HG03457 (cell line): Measurements from ENCODE around the gene AMDHD2.

Source experiments
- ATAC-seq: cut with Tn5 transposase; IDR thresholded peaks from one replicate; pipeline ENCODE4 v1.9.1; 2021; ENCODE audit warnings: moderate number of reproducible peaks; ENCODE audit not compliant: unreplicated experiment

AMDHD2 gene

GRCh38 chr16:2498531-2499253 is 21.5 kb upstream of the AMDHD2 start:
- no peak for ATAC-seq

GRCh38 chr16:2499454-2499853 is 20.7 kb upstream of the AMDHD2 start:
- no peak for ATAC-seq

- ATAC-seq, result no peak
These were observed 20.2 kb upstream of the AMDHD2 start for GRCh38 chr16:2499890-2500429.

- no peak for ATAC-seq
These were observed 19.7 kb upstream of the AMDHD2 start for GRCh38 chr16:2500430-2500917.

DNA sequence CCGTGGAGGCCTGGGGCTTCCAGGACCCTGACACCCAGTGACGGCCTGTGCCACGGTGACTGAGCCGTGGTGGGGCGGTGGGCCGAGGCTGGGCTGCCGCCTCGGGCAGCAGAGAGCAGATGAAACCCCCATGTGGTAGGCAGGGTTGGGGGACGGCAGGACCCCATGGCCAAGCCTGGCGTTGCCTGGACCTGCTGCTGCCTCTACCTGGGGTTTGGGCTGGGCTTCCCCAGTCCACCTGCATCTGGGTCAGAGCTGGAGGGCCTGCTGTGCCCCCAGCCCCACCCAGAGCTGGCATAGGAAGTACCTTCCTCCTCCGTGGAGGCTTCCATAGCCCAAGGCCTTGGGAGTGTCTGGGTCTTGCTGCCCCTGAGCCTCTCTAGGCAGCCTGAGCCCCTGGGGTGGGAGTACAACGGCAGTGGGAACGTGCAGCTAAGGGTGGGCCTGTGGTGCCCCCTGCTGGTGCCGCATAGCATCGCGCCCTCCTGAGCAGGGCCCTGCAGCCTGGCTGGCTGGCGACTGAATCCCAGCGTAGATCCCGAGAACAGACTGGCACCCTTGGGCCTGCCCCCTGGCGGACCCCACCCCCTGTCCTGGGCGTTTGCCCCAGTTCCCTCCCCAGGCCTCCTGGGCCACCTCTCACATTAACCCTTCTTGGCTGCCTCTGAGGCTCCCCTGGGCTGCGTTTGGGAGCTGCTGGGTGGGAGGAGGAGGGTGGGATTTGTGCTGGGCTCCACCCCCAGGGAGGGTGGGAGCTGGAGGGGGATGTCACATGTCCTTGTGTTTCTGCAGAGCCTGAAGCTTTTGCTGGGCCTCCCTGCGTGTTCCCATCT is 19.0 kb upstream of the AMDHD2 start:
- ATAC-seq, result no peak

GRCh38 chr16:2501946-2502895 is 17.9 kb upstream of the AMDHD2 start:
- no peak for ATAC-seq

DNA sequence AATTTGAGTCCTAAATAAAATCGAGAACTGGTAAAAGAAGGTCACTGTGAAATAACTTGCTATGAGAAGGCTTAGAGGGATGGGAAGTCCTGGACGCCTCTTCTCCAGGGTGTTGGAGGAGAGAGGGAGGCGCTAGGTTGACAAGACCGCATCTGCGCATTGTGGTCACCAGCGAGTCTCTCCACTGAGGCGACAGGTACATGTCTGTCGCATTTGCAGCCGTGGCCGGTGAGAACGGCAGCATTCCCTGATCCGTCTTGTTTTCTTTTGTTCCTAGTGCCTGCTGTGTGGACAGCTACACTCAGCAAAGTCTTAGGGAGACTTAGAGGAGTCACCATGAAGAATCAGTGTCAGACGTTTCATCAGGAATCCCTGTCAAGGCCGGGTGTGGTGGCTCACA is 14.5 kb upstream of the AMDHD2 start:
- no peak for ATAC-seq

GRCh38 chr16:2507052-2507659 is 13.0 kb upstream of the AMDHD2 start:
- peak; percentile 39 for ATAC-seq

GRCh38 chr16:2507665-2508064 is 12.5 kb upstream of the AMDHD2 start:
- ATAC-seq, result no peak

DNA sequence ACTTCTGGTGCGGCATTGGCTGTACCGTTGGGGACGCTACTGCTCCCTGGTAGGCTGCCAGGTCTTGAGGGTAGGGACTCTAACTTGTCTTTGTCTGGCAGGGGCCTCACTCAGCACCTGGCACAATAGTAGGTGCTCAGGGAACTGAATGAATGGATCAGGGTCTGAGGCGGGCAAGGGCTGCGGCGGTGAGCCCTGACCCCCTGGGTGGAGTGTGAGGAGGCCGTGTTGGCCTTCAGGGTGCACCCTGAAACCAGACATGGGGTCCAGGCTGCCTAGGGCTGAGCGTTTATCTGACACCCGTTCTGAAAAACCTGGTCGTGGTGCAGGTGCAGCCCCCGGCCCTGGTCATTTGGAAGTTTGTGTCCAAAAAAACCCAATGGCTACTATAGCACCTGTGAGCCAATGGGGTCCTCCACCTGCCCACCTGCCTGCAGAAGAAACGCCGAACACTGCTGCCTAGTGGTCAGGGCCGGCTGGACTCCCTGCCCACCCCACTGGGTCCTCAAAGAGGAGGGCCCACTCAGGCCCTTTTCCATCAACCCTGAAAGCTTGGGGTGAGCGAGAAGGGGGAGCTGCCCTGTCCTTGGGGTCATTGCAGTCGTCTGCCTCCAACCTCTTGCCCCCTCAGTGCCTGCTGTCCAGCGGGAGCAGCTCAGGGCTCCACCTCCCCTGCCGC is 11.3 kb upstream of the AMDHD2 start:
- no peak for ATAC-seq

GRCh38 chr16:2511128-2511800 is 8.9 kb upstream of the AMDHD2 start:
- no peak for ATAC-seq

DNA sequence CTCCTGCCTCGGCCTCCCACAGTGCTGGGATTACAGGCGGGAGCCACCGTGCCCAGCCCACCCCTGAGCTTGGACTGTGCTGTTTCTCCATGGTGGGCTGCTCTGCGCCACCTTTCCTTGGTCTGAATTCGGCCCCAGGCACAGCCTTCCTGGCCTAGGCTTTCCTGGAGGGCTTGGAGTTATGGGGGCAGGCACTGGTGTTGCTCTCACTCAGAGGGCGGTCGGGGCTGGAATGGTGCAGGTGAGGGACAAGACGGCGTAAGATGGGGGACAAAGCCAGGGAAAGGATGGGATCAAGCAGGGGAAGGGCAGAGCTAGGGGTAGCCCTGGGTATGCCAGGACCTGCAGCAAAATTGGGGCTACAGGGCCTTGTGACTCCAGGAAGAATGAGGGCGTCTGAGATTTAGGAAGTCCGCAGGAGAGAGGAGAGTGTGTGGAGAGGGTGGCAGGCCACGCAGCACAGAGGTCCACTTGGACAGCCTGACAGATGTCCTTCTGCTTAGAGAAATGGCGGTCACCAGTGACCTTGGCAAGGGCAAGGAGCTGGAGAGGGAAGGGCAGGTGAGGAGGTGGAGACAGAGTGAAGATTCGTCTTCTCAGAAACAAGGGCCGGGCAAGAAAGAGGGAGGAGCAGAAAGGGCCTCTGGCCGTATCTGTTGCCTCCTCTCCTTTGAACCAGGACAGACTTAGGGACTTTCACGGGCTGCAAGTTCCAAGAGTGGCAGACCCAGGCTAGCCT is 8.0 kb upstream of the AMDHD2 start:
- ATAC-seq, result no peak

- no peak for ATAC-seq
These were observed 7.3 kb upstream of the AMDHD2 start for GRCh38 chr16:2512735-2513404.

GRCh38 chr16:2513405-2514332 is 6.5 kb upstream of the AMDHD2 start, which contains the start of gene ATP6V0C:
Gene ATP6V0C, plus strand, starts transcription at chr16:2513952. Its CDS starts 152 bp downstream, at chr16:2514104.
- ATAC-seq, result peak; percentile 50

- ATAC-seq, result no peak
These were observed 5.6 kb upstream of the AMDHD2 start for GRCh38 chr16:2514333-2515179.
